ENCODE results near the gene RPS21.
"Not testable (repeated sequence)": the region's sequence is repeated elsewhere in the genome, so short reads cannot be mapped to it uniquely, and the experiment has no call there.

Gene RPS21

DNA sequence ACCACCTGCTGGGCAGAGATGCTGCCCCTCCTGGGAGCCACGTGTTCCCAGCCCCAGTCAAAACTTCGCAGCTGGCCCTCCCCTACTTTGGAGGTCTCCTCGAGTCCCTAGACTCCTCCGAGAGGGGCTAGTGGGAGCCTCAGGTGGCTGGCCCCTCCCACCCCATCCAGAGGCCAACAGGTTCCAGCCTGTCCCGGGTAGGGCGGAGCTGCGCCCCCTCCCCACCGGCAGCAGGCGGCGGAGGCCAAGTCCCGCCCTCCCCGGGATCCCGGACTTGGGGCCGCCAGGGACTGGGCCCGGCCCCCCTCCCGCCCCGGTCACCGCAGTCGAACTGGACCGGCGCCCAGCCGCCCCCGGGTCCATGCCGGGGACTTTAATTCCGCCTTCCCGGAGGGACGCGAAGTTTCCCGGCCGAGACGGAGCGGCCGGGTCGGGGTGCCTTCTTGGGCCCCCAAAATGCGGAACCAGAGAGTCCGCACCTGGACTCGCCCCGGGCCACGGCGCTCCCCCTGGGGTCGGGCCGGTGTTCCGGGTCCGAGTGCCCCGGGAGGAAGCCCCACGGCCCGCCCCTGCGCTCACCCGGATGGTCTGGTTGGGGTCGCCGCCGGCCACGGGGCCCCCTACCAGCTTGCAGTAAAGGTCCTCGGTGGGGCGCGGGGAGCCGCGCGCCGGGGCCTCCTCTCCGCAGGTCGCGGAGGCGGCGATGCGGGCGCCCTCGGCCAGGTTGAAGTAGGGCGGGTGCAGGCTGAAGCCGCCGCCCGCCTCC, 20.4 kb upstream of the RPS21 start:
- peak; percentile 51 for DNase-seq

DNA sequence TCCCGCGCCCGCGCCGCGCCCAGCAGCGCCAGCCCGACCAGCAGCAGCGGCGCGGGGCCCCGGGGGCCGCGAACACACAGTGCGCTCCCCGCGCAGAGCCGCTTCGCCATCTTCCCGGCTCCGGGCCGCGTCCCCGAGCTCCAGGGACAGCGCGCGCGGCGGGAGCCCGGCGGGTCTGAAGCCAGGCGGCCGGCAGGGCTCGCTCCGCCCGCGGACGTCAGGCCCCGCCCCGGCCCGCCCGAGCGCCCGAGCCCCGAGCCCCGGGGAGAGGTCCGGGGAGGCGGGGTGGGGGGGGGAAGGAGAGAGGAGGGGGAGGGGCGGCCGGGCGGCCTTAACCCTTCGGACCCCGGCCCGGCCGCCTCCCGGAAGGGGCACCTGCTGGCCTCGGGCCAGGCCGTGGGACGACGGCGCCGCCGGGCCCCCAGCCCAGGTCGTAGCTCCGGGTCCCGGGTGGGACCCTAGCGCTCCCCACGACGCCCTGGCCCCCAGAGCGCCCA, 19.7 kb upstream of the RPS21 start, which contains the start of gene LAMA5:
TSS of gene LAMA5 (minus strand) at position 177 of the 497 bp plus-strand sequence. CDS start at position 110, 67 bp downstream.
- peak; percentile 20 for DNase-seq

DNA sequence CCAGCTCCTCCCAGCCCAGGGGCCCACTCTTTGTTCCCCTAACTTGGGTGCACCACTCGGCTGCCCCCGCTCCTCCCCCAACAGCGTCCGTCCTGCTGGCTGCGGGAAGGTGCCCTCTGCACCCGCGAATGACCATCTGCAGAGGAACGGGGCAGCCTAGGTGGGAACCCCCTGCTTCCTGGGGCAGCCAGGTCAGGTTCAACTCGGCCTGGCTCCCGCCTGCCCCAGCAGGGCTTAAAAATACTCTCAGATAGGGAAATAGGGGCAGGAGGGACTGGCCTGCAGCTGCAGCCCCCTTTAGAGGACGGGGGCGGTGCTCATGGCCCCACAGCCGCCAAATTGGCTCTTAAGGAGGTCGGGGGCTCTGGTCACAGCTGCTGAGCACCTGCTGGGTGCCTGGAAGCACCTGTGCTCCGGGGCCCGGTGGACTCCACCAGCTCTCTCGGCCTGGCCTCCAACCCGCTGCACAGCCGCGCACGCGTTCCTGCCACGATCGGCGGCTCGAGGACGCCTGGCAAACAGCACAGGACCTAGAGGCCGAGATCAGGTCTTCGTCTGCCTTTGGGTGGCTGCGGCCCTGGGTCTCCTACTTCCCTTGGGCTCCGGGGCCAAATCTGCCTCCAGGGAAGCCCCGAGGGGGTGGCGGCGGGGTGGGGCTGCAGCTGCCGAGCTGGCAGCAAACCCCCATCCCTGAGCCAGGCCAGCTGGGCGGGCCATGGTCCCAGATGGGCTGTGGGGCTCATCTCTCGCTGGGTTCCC, 19.1 kb upstream of the RPS21 start:
- DNase-seq, result peak; percentile 73

DNA sequence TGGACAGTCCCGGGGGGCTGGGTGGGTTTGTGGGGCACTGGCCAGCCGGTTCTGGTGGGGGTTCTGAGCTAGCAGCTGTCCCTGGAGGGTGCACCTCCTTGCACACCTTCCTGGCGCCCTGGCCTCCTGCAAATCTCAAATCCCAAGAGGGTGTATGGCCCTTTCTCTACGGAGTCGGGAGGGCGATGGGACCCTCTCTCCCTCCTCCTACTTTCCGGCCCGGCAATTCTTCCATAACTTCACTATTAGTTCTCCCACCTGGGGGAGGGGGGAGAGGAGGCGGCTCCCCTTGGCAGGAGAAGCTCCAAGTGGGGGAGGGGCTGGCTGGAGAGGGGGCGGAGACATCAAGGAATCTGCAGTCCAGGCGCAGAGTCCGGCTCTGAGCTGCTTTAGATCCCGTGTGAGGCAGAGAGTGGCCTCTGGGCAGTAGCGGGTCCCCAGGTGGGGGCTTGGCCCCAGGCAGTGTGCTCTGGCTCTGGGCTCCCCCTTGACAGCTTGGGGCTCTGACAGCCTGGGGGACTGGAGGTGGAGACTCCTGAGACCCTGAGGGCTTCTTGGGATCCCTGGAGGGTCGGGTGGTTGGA, 18.4 kb upstream of the RPS21 start:
- DNase-seq, result peak; percentile 27

DNA sequence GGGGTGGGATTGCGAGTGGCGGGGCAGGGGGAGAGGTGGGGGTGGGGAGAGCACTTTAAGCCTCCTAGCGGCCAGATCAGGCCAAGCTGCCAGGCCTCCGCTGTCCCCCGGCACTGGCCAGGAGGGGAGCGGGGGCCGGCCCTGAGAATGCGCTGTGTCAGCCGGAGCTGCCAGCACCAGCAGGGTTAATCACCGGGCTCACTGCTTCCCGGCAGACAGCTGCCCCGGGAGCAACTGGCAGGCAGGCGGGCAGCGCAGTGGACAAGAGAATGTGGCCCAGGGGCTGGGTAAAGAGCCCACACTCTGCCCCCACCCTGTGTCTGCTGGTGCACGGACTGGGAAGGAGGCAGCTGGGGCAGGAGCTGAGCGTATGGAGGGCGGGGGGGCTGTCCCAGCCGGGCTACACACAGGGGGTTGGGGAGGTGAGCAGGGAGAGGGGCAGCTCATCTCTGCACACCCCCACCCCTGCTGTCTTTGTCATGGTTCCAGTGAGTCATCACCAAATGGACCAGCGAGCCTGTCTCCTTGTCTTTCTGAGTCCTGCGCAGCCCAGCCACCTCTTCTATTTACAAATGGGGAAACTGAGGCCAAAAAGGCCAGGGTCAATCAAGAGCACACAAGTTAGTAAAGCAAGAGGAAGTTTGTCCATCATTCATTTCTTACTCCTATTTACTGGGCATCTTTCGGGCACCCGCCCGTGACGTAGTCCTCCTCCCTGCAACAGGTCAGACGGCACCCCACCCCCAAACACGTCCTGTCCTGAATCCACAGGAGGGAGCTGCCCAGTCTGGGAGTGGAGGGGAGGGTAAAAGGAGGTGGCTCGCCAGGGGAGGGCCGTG, 17.7 kb upstream of the RPS21 start:
- DNase-seq, result no peak

DNA sequence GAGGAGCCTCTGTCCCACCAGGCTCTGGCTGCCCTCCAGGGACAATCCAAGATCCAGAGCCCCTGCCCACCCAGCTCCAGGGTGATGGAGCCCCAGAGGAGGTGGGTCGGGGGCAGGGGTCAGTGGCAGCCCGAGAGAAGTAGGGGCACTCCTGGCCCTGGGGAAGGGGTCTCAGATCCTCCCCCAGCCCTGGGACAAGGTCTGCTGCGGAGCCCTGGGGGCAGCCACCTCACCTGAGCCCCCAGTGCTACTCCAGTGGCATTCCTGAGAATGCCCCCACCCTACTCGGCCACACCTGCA, 17.1 kb upstream of the RPS21 start:
- no peak for DNase-seq

DNA sequence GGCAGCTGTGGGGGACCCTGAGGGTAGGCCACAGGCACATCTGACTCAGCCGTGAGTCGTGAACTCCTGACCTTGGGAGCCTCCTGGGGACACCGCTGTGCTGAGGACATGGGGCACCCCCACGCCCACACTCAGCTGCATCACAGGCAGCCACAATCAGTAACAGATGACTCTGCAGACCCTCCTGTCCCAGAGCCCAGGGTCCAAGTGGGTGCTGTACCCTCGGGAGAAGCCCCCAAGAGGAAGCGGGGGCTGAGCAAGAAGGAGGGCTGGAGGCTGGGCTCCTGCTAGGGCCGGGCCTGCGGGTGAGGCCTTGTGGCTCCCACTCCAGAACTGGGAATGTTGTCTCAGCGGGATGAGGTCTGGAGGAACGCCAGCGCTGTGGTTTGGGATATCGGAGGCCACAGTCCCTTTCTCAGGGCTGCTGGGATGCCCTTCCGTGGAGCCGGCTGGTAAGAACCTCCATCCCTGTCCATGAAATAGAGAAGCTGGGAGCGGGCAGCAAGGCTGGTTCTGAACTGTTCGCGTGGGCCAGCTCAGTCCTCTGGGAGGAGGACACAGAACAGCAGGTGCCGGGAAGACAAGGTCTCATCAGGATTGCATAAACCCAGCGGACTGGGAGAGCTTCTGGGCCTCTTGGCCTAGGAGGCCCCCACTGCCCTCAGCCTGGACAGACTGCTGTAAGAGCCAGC, 16.6 kb upstream of the RPS21 start:
- no peak for DNase-seq

DNA sequence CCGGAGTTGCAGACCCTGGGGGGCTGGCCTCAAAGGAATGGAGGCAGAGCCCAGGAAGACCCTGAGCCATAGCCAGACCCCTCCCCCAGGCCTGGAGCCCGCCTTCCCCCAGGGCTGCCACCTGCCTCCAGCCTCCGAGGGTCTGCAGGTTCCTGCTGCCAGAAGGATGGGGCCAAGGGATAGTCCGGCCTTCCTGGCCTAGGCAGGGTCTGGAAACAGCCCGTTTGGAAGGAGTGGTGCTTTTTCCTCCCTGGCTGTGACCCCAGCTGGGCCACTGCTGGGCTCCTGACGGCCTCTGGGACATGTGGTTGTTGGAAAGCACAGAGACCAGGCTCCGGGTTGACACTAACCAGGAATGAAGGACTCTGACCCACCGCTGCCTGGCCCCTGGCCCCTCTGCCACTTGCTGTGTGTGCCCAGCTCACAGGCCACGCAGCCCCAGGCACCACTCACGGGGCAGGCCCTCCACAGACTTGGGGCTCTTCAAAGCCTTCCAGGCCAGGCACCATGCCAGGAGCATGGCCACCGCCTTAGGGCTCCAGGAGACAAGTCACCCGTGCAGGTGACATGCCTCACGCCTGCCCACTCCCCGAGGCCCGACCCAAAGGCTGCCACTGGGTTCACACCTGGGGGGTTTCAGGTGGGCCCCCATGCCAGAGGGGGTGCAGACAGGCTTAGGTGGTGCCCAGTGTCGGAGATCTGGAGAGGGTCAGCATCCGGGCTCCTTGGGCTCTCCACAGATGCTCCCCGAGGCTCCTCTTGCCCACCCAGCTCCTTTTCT, 15.9 kb upstream of the RPS21 start:
- DNase-seq, result no peak

DNA sequence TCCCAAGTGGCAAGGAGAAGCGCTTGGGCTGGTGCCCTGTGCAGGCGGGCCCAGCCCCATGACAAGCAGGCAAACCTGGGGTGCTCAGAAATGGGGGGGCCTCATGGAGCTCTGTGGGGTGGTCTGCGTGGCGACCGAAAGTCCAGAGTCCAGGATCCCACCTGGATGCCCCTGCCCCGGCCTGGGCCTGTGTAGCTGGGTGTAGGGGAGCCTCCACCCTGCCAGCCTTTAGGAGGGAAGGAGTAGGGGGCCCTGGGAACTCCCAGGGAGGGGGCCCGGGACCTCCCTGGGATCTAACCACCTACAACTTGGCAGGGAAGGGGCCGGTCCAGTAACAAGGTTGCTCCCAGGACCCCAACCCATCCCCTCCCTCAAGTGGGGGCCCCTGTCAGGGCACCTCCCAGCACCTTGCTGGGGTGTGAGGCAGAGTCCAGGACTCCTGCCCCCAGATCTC, 15.3 kb upstream of the RPS21 start:
- no peak for DNase-seq

DNA sequence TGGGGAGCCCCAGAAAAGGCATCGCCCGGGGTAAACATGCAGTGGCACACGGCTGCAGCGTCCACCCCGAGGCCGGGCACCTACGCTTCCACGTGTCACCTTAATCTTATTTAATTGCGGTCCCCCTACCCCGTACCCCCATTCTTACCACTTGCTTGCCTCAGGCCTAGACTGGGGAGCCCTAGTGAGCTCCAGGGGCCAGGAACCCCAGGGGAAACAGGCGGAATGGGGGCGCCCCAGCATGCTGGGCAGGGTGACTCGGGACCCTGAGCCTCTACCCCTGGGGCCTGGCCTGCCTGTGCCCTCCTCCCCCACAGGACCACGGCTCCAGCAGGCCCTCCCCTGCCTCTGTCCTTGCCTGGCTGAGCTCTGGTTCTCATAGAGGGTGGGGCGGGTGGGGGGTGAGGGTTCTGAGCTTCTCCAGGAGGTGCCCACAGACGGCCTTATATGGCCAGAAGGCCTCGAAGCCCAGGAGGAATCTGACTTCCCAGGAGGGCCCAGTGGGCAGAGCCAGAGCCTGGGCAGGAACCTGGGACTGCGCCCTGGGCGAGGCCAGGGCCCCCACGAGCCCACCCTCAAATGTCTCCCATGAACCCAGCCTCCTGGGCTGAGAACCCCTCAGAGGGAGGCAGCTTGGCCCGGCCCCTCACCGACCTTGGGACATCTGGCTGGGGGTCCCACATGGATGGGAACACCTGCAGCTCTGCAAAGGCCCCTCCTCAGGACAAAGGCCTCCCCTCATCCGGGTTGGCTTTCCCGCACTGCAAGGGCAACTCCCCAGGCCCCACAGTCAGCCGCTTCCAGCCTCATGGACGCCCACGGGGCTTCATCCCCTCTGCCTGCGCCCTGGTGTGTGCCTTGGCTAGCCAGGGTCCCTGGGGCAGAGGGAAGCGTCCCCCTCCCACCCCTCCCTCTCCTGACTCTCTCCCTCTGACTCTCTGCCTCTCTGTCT, 14.6 kb upstream of the RPS21 start:
- DNase-seq, result no peak

DNA sequence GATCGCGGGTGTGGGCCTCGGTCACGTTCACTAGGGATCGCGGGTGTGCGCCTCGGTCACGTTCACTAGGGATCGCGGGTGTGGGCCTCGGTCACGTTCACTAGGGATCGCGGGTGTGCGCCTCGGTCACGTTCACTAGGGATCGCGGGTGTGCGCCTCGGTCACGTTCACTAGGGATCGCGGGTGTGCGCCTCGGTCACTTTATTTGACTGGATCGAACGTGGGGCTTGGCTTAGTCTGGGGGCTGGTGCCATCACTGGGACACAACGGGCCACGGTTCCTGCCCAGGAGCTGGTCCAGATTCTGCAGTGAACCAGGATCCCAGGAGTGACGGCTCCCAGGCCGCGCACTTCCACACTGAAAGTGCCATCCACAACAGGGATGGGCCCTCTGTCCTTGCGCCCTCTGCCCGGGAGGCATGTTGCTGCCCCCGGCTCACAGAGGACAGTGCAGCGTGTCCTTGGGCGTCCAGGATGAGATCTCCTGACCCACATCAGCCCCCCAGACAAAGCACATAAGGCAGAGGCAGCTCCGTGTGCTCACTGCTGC, 13.2 kb upstream of the RPS21 start:
- DNase-seq, result not testable (repeated sequence)

DNA sequence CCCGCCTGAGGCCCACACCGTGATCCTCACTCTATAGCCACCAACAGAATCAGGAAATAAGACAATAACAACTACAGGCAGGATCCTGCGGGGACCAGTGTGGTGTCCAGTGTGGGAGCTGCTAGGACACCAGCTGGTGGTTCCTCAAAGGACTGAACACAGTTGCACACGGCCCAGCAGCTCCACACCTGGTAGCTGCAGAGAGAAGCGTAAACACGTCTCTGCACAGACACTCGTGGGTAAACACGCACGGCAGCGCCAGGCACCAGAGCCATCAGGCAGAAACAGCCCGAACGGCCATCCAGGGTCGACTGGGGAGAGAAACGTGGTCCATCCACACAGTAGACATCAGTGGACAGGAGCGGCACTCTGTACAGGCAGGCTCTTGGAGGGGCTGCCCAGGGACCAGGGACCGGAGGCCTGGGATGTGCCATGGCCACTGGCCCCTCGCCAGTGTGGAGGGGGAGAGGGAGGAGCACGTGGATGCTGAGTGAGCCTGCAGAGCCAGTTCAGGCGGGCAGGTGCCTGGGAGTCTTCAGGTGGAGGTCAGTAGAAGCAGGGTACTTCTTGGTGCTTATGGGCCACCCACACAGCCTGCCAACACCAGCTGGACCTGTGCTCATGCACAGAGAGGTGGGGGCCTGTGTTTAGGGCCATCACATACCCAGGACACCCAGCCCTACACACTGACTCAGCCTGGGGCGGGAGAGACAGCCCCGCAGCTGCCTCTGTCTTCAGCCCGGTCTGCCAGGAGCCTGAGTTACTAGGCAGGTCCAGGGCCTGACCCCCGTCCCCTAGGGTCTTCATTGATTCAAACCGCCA, 12.4 kb upstream of the RPS21 start:
- no peak for DNase-seq

DNA sequence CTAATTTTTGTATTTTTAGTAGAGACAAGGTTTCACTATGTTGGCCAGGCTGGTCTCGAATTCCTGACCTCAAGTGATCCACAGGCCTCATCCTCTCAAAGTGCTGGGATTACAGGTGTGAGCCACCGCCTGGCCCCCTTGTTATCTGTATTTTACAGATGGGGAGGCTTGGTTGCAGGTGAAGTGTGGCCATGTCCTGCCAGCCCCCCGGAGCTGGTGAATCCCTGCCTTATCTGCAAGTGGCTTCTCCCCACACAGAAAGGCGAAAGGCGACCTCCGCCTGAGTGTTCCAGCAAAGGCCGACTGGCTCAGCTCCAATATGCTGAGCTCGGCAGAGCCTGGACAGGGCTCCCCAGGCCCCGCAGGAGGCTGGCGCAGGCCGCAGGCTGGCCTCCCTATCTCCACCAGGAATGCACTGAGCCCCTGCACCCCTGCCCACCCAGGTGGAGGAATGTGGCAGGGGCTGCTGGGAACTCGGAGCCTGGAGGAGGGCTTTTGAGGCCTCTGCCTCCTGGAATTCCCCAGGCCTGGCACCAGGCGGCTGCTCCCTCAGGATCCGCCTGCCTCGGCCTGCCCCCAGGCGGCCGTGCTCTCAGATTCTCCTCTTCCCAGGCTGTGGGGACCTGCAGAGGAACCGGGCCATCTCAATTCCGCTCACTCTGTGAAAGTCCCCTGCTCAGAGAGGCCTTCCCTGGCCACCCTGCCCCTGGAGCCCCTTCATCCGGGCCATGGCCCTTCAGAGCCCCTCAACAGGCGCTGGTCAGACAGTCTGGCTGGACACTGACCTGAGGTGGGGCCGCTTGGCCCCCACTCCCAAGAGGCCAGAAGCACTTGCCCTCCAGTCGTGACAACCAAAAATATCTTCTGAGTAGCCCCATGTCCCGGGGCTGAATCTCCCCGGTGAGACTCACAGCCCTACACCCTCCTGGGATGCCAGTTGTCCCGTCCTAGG, 10.5 kb upstream of the RPS21 start:
- DNase-seq, result no peak

DNA sequence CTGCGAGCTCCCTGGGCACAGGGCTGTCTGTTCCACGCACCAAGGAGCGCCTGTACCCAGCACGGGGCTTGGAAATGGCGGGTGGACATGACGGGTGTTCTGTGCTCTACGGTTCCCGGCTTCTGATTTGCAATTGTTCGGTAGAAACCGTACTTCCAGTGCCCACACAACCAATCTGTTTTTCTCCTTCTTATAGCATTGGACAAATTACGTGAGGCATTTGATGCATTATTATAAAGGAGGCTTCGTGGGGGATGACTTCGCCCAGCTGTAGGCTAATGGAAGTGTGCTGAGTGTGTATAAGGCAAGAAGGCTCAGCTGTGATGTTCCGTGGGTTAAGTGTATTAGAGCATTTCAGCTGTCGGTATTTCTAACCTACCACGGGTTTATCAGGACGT, 9.8 kb upstream of the RPS21 start:
- no peak for DNase-seq

DNA sequence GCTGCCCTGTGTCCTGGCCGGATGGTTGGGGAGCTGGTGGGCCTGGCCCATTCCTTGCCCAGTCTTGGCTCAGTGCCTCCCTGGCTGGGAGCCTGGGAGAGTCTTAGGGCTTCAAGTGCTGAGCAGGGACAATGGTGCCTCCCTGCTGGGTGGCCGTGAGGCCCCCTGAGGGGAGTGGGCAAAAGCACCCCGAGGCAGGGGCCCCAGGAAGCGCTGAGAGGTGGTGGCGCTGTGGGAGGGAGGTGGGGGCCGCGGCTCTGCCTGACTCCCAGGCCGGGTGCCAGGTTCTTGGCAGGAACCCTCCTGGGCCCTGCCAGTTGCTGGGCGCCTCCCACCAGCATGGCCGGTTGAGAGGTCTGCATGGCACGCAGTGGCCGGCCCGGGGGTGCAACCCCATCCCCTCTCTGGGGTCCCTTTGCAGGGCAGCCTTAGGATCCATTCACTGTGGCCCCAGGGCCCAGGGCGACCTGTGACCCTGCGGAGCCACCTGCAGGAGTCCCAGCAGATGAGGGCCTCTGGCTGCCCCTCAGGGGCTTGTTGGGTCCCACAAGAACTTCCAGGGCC, 9.2 kb upstream of the RPS21 start:
- DNase-seq, result no peak

DNA sequence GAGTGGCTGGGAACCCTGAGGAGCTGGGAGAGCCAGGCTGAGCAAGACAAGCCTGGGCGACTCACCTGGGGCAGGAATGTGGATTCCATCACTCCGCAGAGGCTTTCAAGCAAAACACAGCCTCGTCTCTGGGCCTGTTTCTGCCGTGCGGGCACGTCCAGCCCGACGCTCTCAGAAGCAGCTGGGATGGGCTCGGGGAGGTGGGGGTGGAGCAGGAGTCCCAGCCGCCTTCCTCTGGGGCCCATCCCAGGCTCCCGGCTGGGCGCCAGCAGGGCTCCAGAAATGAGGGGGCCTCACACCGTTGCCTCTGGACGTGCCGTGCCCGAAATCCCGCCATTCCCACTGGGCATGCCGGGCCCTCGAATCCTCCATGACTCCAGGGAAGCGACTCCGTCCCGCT, 8.7 kb upstream of the RPS21 start:
- DNase-seq, result no peak

DNA sequence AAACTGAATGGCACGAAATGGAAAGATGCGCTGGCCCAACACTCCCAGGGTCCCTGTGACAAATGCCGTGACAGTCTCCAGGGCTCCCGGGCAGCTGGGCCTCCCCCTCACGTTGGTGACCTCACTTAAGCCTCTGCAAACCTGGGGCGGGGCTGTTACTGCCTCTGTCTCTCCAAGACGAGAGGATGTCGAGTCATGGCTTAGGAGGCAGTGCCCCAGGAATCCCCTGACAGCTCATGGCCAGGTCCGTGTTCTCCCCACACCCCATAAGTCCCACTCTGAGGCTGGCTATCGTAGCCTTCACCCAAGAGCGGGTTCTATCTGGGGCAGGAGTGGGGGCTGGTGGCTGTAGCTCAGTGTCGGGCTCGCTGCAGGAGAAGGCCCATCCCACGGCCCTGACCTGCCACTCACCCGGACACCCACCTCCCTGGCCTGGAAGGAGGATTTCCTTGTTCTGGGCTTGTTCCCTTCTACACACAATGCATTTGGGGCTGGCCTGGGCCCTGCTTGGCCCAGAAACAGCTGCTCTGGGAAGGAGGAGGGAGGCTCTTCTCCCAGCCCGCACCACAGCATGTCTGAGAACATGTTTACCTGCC, 5.6 kb upstream of the RPS21 start:
- no peak for DNase-seq

All from NCI-H1105 treated with DMSO at 0.1 percent for 48 hours (cell line).